Keratinocyte (primary cell): ENCODE measurements around the gene ARSB. TPM values are rescaled to one million over a fixed set of nuclear protein-coding genes. Genes with fewer than 3 reads are reported as not detected.

ENCODE experiments used
- DNase-seq: peaks from one replicate; pipeline ENCODE4 v3.0.0-alpha.2; 2011; ENCODE audit warnings: low read depth, missing footprints, low spot score
- FAIRE-seq: peaks from 2 replicates; lab custom pipeline; 2011; peaks lifted over from hg19 to GRCh38; lab: Jason Lieb, UNC
- H2AFZ ChIP-seq: 2 replicates; pipeline ENCODE4 v1.6.0; 2012; ENCODE audit warnings: low read length, control low read depth, inconsistent platforms; ENCODE audit not compliant: control insufficient read depth
- H3K27ac ChIP-seq: 2 replicates; pipeline ENCODE4 v1.5.1; 2011; ENCODE audit warnings: low read length; ENCODE audit not compliant: control insufficient read depth, insufficient read depth
- H3K27me3 ChIP-seq: 3 replicates; pipeline ENCODE4 v1.6.0; 2011; ENCODE audit warnings: low read length; ENCODE audit not compliant: control insufficient read depth, insufficient read depth; ENCODE audit errors: extremely low read depth
- H3K36me3 ChIP-seq, 2 experiments: 2 replicates in 1 of 2; 3 replicates in 1 of 2; pipeline ENCODE4 v1.5.1; 2011; ENCODE audit warnings: low read length in 2 of 2, mild to moderate bottlenecking in 1 of 2; ENCODE audit not compliant: control insufficient read depth in 2 of 2, insufficient read depth in 2 of 2; ENCODE audit errors: extremely low read depth in 1 of 2
- H3K4me1 ChIP-seq: 3 replicates; pipeline ENCODE4 v1.5.1; 2011; ENCODE audit warnings: low read length; ENCODE audit not compliant: control insufficient read depth, insufficient read depth; ENCODE audit errors: extremely low read depth
- H3K4me2 ChIP-seq: 3 replicates; pipeline ENCODE4 v1.6.0; 2011; ENCODE audit warnings: low read depth, low read length; ENCODE audit not compliant: control insufficient read depth, insufficient read depth; ENCODE audit errors: extremely low read depth
- H3K4me3 ChIP-seq, 3 experiments: fragments of 200-600 bp in 1 of 3; sonication (generic) in 1 of 3; 2 replicates in 2 of 3; 3 replicates in 1 of 3; pipeline ENCODE4 v1.5.1; 2011 to 2016; ENCODE audit warnings: low read length in 3 of 3, mild to moderate bottlenecking in 3 of 3, control low read depth in 2 of 3, inconsistent platforms in 1 of 3, low read depth in 1 of 3, mixed read lengths in 1 of 3, mixed run types in 1 of 3, moderate library complexity in 1 of 3; ENCODE audit not compliant: control insufficient read depth in 2 of 3, insufficient read depth in 2 of 3; ENCODE audit errors: extremely low read depth in 1 of 3
- H3K79me2 ChIP-seq: 2 replicates; pipeline ENCODE4 v1.6.0; 2012; ENCODE audit warnings: low read length; ENCODE audit not compliant: control insufficient read depth, insufficient read depth
- H3K9ac ChIP-seq: 3 replicates; pipeline ENCODE4 v1.6.0; 2011; ENCODE audit warnings: low read length; ENCODE audit not compliant: control insufficient read depth, insufficient read depth; ENCODE audit errors: extremely low read depth
- H3K9me1 ChIP-seq: 3 replicates; pipeline ENCODE4 v1.6.0; 2011; ENCODE audit warnings: low read length; ENCODE audit not compliant: control insufficient read depth, insufficient read depth; ENCODE audit errors: extremely low read depth
- H3K9me3 ChIP-seq: 2 replicates; pipeline ENCODE4 v1.5.1; 2012; ENCODE audit warnings: low read depth, low read length; ENCODE audit not compliant: control insufficient read depth
- H4K20me1 ChIP-seq: 3 replicates; pipeline ENCODE4 v1.6.0; 2011; ENCODE audit warnings: low read length; ENCODE audit not compliant: control insufficient read depth, insufficient read depth; ENCODE audit errors: extremely low read depth
- EZH2 ChIP-seq: IDR thresholded peaks from one replicate; pipeline ENCODE4 v1.6.1; 2012; ENCODE audit warnings: inconsistent platforms, mild to moderate bottlenecking, low read length, moderate library complexity
- dilution Hi-C: fragments of 300-500 bp; cut with MboI; formaldehyde crosslinking; loops from one replicate; pipeline ENCODE4 v1.7.0; 2020; ENCODE audit warnings: low sequenced_read_pairs; ENCODE audit not compliant: extremely low pct_ligation_motif_present
- polyA plus RNA-seq, 5 experiments: library from polyadenylated mRNA; depleted of rRNA in 3 of 5; stranded (reverse) in 3 of 5; stranded (forward) in 1 of 5; unstranded in 1 of 5; fragments of >200 nt; gene quantifications; 1 replicate in 1 of 5; 2 replicates in 3 of 5; 3 replicates in 1 of 5; pipeline versions ENCODE4 v1.2.1 to v1.2.3, GENCODE V29; 2011 to 2012; ENCODE audit warnings: missing spikeins in 2 of 5, low read depth in 1 of 5, low replicate concordance in 1 of 5
- TF ChIP-seq, protein P1 (sequence below), 3 experiments: IDR thresholded peaks in 1 of 3; conservative IDR thresholded peaks in 1 of 3; optimal IDR thresholded peaks in 1 of 3; 2 replicates in 2 of 3; 3 replicates in 1 of 3; pipeline versions ENCODE3 to v1.5.1; 2011; ENCODE audit warnings: low read length in 3 of 3, mild to moderate bottlenecking in 3 of 3, moderate library complexity in 2 of 3, control low read depth in 1 of 3, inconsistent platforms in 1 of 3; ENCODE audit not compliant: insufficient read depth in 2 of 3; ENCODE audit errors: extremely low read depth in 1 of 3

ARSB gene
- polyA plus RNA-seq, 1 donor (not counting 4 experiments of a cell fraction or from before 2014, with no cell fraction given), result 4.5 TPM

DNA sequence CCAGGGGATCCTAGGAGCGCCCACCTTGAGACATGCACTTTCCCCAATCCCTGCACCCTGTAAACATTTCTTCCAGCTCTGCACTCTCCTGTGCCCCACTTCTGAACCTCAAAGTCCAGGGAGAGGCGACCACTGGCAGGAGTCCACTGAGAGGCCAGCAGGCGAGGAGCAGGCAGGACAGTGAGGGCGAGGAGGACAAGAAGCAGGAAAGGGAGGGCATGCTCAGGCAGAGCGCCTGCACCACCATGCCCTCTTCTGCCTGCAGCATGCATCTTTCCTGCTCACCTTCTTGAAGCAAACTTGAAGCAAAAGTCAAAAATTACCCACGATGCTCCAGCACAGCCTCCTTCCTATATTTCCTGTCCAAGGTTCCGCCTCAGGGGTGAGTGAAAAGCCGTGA lies 10.1 kb downstream of the ARSB start:
- no peak overlapping the region for H3K9ac ChIP-seq
- H3K36me3 ChIP-seq, result no peaks in the 10 kb centered on the region
- no peaks in the 10 kb centered on the region for H3K9me1 ChIP-seq
- H3K79me2 ChIP-seq, result no peaks in the 10 kb centered on the region
- H3K4me2 ChIP-seq, result no peak overlapping the region
- no peaks in the 10 kb centered on the region for H3K9me3 ChIP-seq
- peak overlapping the region; percentile 78 for H2AFZ ChIP-seq
- H4K20me1 ChIP-seq, result no peaks in the 10 kb centered on the region
- TF ChIP-seq, protein P1, sequence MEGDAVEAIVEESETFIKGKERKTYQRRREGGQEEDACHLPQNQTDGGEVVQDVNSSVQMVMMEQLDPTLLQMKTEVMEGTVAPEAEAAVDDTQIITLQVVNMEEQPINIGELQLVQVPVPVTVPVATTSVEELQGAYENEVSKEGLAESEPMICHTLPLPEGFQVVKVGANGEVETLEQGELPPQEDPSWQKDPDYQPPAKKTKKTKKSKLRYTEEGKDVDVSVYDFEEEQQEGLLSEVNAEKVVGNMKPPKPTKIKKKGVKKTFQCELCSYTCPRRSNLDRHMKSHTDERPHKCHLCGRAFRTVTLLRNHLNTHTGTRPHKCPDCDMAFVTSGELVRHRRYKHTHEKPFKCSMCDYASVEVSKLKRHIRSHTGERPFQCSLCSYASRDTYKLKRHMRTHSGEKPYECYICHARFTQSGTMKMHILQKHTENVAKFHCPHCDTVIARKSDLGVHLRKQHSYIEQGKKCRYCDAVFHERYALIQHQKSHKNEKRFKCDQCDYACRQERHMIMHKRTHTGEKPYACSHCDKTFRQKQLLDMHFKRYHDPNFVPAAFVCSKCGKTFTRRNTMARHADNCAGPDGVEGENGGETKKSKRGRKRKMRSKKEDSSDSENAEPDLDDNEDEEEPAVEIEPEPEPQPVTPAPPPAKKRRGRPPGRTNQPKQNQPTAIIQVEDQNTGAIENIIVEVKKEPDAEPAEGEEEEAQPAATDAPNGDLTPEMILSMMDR (optimal IDR thresholded peaks at IDR 0.05 in 1 of 3, IDR thresholded peaks at IDR 0.05 in 1 of 3, conservative IDR thresholded peaks at IDR 0.05 in 1 of 3; ENCODE audit: extremely low read depth in 1 of 3, insufficient read depth in 2 of 3, low read length in 3 of 3), result peak in 1 of 3 experiments; percentile 36
- TF ChIP-seq EZH2, result no peak
- H3K27ac ChIP-seq, result no peak overlapping the region
- peaks cover 11% of the 10 kb centered on the region for H3K4me1 ChIP-seq
- no peaks in the 10 kb centered on the region for H3K27me3 ChIP-seq
- H3K4me3 ChIP-seq, result no peak overlapping the region
- dilution Hi-C loops, result no loop called here
- DNase-seq (no peak), FAIRE-seq (peak; percentile 60)

DNA sequence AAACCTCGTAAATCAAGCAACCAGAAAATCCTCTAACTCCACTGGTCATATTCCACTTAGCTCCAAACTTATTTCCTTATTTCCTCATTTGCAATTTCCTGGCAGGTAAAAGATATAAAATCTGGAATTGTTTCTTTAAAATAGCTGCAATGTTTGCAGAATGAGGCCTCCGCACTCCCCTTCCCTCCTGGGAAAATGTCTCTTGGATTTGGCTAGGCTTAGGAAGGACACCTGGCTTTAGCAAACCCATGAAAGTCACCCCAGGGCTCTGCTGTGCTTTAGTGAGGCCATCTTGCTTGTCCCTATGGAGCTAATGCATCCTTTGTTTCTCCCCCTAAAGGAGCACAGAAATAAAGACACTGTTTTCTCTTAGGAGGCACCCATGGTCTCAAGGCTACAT lies 10.5 kb downstream of the ARSB start:
- Histone ChIP-seq H3K9me1 (no peaks in the 10 kb centered on the region), H3K9ac (no peak overlapping the region), H4K20me1 (no peaks in the 10 kb centered on the region), H2AFZ (peak overlapping the region; percentile 78), H3K4me3 (no peak overlapping the region), H3K9me3 (no peaks in the 10 kb centered on the region), H3K36me3 (no peaks in the 10 kb centered on the region), H3K27ac (no peak overlapping the region), H3K4me1 (peaks cover 11% of the 10 kb centered on the region), H3K4me2 (no peak overlapping the region), H3K79me2 (no peaks in the 10 kb centered on the region), H3K27me3 (no peaks in the 10 kb centered on the region)
- dilution Hi-C loops, result no loop called here
- no peak for FAIRE-seq
- no peak for DNase-seq
- no peak for TF ChIP-seq EZH2
- TF ChIP-seq, protein P1 (optimal IDR thresholded peaks at IDR 0.05 in 1 of 3, IDR thresholded peaks at IDR 0.05 in 1 of 3, conservative IDR thresholded peaks at IDR 0.05 in 1 of 3; ENCODE audit: extremely low read depth in 1 of 3, insufficient read depth in 2 of 3, low read length in 3 of 3), result no peak
